PFSK-1 (cell line): ENCODE results near the gene SOX13.

ENCODE experiments used
- POLR2AphosphoS5 ChIP-seq: IDR thresholded peaks from 2 replicates; pipeline ENCODE4 v1.6.1; 2012; ENCODE audit warnings: low read depth, mild to moderate bottlenecking, control low read depth, low read length, moderate library complexity
- REST ChIP-seq, 2 experiments: IDR thresholded peaks; 2 replicates each; pipeline versions ENCODE4 v1.6.1 to v1.8.0; 2011 to 2012; ENCODE audit warnings: low read depth in 2 of 2, low read length in 2 of 2, control low read depth in 1 of 2, inconsistent platforms in 1 of 2, mild to moderate bottlenecking in 1 of 2, moderate library complexity in 1 of 2; ENCODE audit not compliant: insufficient read depth in 1 of 2
- SIN3A ChIP-seq: IDR thresholded peaks from 2 replicates; pipeline ENCODE4 v1.6.1; 2012; ENCODE audit warnings: mild to moderate bottlenecking, low read length, moderate library complexity, borderline replicate concordance; ENCODE audit not compliant: insufficient read depth
- TAF1 ChIP-seq: IDR thresholded peaks from 2 replicates; pipeline ENCODE4 v1.6.1; 2012; ENCODE audit warnings: low read length, control low read depth, borderline replicate concordance; ENCODE audit not compliant: insufficient read depth

GRCh38 chr1:204043680-204044079, 29.2 kb upstream of the SOX13 start:
- no peak for TF ChIP-seq TAF1
- TF ChIP-seq POLR2AphosphoS5: no peak
- no peak for TF ChIP-seq SIN3A
- no peak for TF ChIP-seq REST (IDR thresholded peaks at IDR 0.05; ENCODE audit: insufficient read depth in 1 of 2, low read depth in 2 of 2, low read length in 2 of 2)
